A549 (cell line): Measurements from ENCODE around the gene SDC4. TPM values are rescaled to one million over a fixed set of nuclear protein-coding genes. Genes with fewer than 3 reads are reported as not detected.

Source experiments
- ATAC-seq, 2 experiments: fragments of 200-7000 bp in 1 of 2; fragments of >200 bp in 1 of 2; cut with Nextera tagmentation in 1 of 2; cut with Tn5 transposase in 1 of 2; 3 replicates each; pipeline versions ENCODE4 v1.8.0 to v1.9.1; 2018 to 2020; ENCODE audit warnings: mild to moderate bottlenecking in 1 of 2, moderate library complexity in 1 of 2
- CTCF ChIA-PET: fragments of 300-600 bp; sonication (Branson Sonifier 250); formaldehyde crosslinking; extraction: SDS; loops from one replicate; lab custom pipeline; 2021; ENCODE audit warnings: antibody characterized with exemption, inconsistent platforms; lab: Yijun Ruan, JAX
- POLR2A ChIA-PET: fragments of 350-600 bp; formaldehyde crosslinking; extraction: SDS; loops from one replicate; lab custom pipeline; 2021; ENCODE audit warnings: antibody characterized with exemption, inconsistent platforms; lab: Yijun Ruan, JAX
- DNase-seq, 2 experiments: peaks; one replicate each; pipeline versions ENCODE4 v3.0.0 to v3.0.0-alpha.2; 2011 to 2016; ENCODE audit warnings: low read depth in 1 of 2, low spot score in 1 of 2
- FAIRE-seq: peaks from 2 replicates; lab custom pipeline; 2011; peaks lifted over from hg19 to GRCh38; lab: Jason Lieb, UNC
- H3K27ac ChIP-seq, 2 experiments: fragments of >200 bp; sonication (Bioruptor Twin); formaldehyde crosslinking; 3 replicates each; pipeline ENCODE4 v1.5.1; 2016 to 2017
- H3K4me1 ChIP-seq: fragments of >200 bp; sonication (Bioruptor Twin); formaldehyde crosslinking; 3 replicates; pipeline ENCODE4 v1.6.1; 2016
- H3K4me2 ChIP-seq: fragments of >200 bp; sonication (Bioruptor Twin); formaldehyde crosslinking; 3 replicates; pipeline ENCODE4 v1.6.1; 2016
- H3K4me3 ChIP-seq: fragments of >200 bp; sonication (Bioruptor Twin); formaldehyde crosslinking; 3 replicates; pipeline ENCODE4 v1.5.1; 2016
- H3K9me3 ChIP-seq: fragments of >200 bp; sonication (Bioruptor Twin); formaldehyde crosslinking; 3 replicates; pipeline ENCODE4 v1.6.1; 2016
- CBX2 ChIP-seq: fragments of 200-600 bp; sonication (generic); IDR thresholded peaks from 2 replicates; pipeline ENCODE4 v1.6.1; 2016; ENCODE audit warnings: low read depth, mild to moderate bottlenecking, borderline replicate concordance
- CHD2 ChIP-seq: fragments of 150-350 bp; IDR thresholded peaks from 2 replicates; pipeline ENCODE4 v1.6.1; 2014; ENCODE audit warnings: low read length; ENCODE audit not compliant: partially characterized antibody
- CTCF ChIP-seq: fragments of >200 bp; sonication (Bioruptor Twin); formaldehyde crosslinking; IDR thresholded peaks from 3 replicates; pipeline ENCODE4 v1.5.1; 2016
- EHMT2 ChIP-seq: fragments of 200-600 bp; sonication (generic); IDR thresholded peaks from 2 replicates; pipeline ENCODE4 v1.6.1; 2016; ENCODE audit warnings: antibody characterized with exemption, low read depth, mild to moderate bottlenecking, moderate library complexity
- EP300 ChIP-seq, 2 experiments: fragments of >200 bp; sonication (Bioruptor Twin); formaldehyde crosslinking; IDR thresholded peaks; 2 replicates in 1 of 2; 3 replicates in 1 of 2; pipeline ENCODE4 v1.6.1; 2016 to 2017
- ESRRA ChIP-seq: fragments of 150-350 bp; IDR thresholded peaks from 2 replicates; pipeline ENCODE4 v1.6.1; 2014; ENCODE audit warnings: mild to moderate bottlenecking, low read length, borderline replicate concordance
- FOSL2 ChIP-seq, 2 experiments: fragments of 450-650 bp in 1 of 2; fragments of >200 bp in 1 of 2; sonication (Bioruptor Twin) in 1 of 2; formaldehyde crosslinking; IDR thresholded peaks; 2 replicates each; pipeline versions ENCODE4 v1.5.0 to v1.6.1; 2016 to 2020; ENCODE audit warnings: mild to moderate bottlenecking in 1 of 2, moderate library complexity in 1 of 2
- FOXS1 ChIP-seq: fragments of 250-450 bp; sonication (Bioruptor Pico); IDR thresholded peaks from 2 replicates; pipeline ENCODE4 v1.5.0; 2020; ENCODE audit warnings: mild to moderate bottlenecking, moderate library complexity
- HDAC2 ChIP-seq: fragments of 200-600 bp; sonication (generic); IDR thresholded peaks from 2 replicates; pipeline ENCODE4 v1.6.1; 2016
- HES2 ChIP-seq: fragments of >200 bp; sonication (Bioruptor Twin); formaldehyde crosslinking; IDR thresholded peaks from 2 replicates; pipeline ENCODE4 v1.6.1; 2016
- HOXB13 ChIP-seq: fragments of 250-450 bp; sonication (Bioruptor Pico); IDR thresholded peaks from 2 replicates; pipeline ENCODE4 v1.5.0; 2020; ENCODE audit warnings: low read depth, mild to moderate bottlenecking, moderate library complexity
- HOXB5 ChIP-seq: fragments of 250-450 bp; sonication (Bioruptor Pico); IDR thresholded peaks from 2 replicates; pipeline ENCODE4 v1.5.0; 2020; ENCODE audit warnings: mild to moderate bottlenecking, moderate library complexity
- JUN ChIP-seq, 2 experiments: fragments of >200 bp; sonication (Bioruptor Twin); formaldehyde crosslinking; IDR thresholded peaks; 2 replicates in 1 of 2; 3 replicates in 1 of 2; pipeline ENCODE4 v1.6.1; 2016 to 2017
- JUNB ChIP-seq: fragments of >200 bp; sonication (Bioruptor Twin); formaldehyde crosslinking; IDR thresholded peaks from 2 replicates; pipeline ENCODE4 v1.6.1; 2016
- KDM1A ChIP-seq: fragments of 200-600 bp; sonication (generic); IDR thresholded peaks from 2 replicates; pipeline ENCODE4 v1.6.1; 2016; ENCODE audit warnings: low read depth, mild to moderate bottlenecking
- KDM5A ChIP-seq: fragments of 200-600 bp; sonication (generic); IDR thresholded peaks from 2 replicates; pipeline ENCODE4 v1.6.1; 2016; ENCODE audit warnings: antibody characterized with exemption, mild to moderate bottlenecking
- MAFK ChIP-seq: fragments of 450-650 bp; IDR thresholded peaks from 2 replicates; pipeline ENCODE4 v1.6.1; 2014; ENCODE audit not compliant: partially characterized antibody
- MYC ChIP-seq: IDR thresholded peaks from 2 replicates; pipeline ENCODE4 v1.6.1; 2012; ENCODE audit warnings: mild to moderate bottlenecking, inconsistent platforms, low read length, improper control_type of control experiment, borderline replicate concordance
- NPAS2 ChIP-seq: fragments of 250-450 bp; sonication (Bioruptor Pico); IDR thresholded peaks from 2 replicates; pipeline ENCODE4 v1.8.0; 2022; ENCODE audit warnings: mild to moderate bottlenecking, moderate library complexity, borderline replicate concordance
- PBX3 ChIP-seq: IDR thresholded peaks from 2 replicates; pipeline ENCODE4 v1.6.1; 2012
- POLR2AphosphoS2 ChIP-seq: conservative IDR thresholded peaks from 2 replicates; pipeline ENCODE4 v1.6.1; 2012; ENCODE audit warnings: low read length, improper control_type of control experiment, inconsistent platforms
- RCOR1 ChIP-seq: fragments of 150-350 bp; IDR thresholded peaks from 2 replicates; pipeline ENCODE4 v1.6.1; 2014; ENCODE audit warnings: antibody characterized with exemption, low read length, low read depth
- RNF2 ChIP-seq: fragments of 200-600 bp; sonication (generic); IDR thresholded peaks from 2 replicates; pipeline ENCODE4 v1.6.1; 2016; ENCODE audit warnings: low read depth, mild to moderate bottlenecking, antibody characterized with exemption, moderate library complexity, borderline replicate concordance
- SMC3 ChIP-seq: fragments of >200 bp; sonication (Bioruptor Twin); formaldehyde crosslinking; IDR thresholded peaks from 3 replicates; pipeline ENCODE4 v1.6.1; 2018; ENCODE audit warnings: inconsistent platforms
- ZNF302 ChIP-seq: fragments of 250-450 bp; sonication (Bioruptor Pico); IDR thresholded peaks from 2 replicates; pipeline ENCODE4 v1.9.0; 2021; ENCODE audit warnings: inconsistent platforms, mild to moderate bottlenecking, moderate library complexity
- ZSCAN20 ChIP-seq: fragments of 250-450 bp; sonication (Bioruptor Pico); IDR thresholded peaks from 2 replicates; pipeline ENCODE4 v1.8.0; 2022; ENCODE audit warnings: mild to moderate bottlenecking, moderate library complexity
- WGBS: methylation state at CpG from one replicate; pipeline ENCODE4 v1.1.6; 2017; ENCODE audit errors: missing lambda C conversion rate; 5-methylcytosine and 5-hydroxymethylcytosine counted together
- polyA plus RNA-seq, 4 experiments: library from polyadenylated mRNA; depleted of rRNA in 3 of 4; stranded (reverse); fragments of >200 nt; fragmentation: RNase III in 1 of 4; extraction: RNeasy Plus Mini Kit Qiagen cat#74134 plus additional on column Dnase treatment in 1 of 4; gene quantifications; 2 replicates in 3 of 4; 3 replicates in 1 of 4; pipeline ENCODE4 v1.2.3, GENCODE V29; 2011 to 2017
- TF ChIP-seq, protein P1 (sequence below): fragments of 450-650 bp; IDR thresholded peaks from 2 replicates; pipeline ENCODE4 v1.6.1; 2014; ENCODE audit warnings: antibody characterized with exemption

The SDC4 gene
- polyA plus RNA-seq, 2 of the 4 experiments (the other 2 are of a cell fraction) = 27.4 to 35.6 TPM

DNA sequence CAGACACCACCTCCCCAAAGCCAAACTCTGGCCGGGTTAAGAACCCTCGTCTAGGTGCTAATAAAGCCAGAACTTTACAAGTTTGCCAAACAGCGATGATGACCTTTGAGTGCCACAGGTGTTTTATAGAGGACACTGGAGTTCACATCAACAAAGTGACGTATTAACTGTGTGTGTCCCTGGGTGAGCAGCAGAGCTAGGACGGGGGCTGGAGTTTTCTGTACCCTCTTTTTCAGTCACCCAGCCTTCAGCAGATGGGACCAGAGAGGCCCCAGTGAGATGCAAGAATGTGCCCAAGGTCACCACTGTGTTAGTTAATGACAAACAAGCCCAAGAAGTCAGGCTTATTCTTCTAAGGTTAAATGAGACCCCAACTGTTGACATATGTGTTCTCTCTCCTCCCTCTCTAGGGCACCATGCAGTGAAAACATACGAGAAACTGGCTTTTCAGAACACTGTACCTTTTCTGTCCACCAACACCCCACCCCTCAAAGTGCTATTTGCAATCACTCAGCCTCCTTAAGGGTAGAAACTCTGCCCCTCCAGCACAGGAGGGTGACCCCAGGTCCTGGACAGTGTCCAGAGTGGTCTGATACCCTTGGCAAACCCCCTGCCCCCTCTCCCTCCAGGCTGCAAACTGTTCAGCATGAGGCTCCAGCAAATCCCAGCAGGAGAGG, 5.2 kb downstream of the SDC4 start (continued):
- TF ChIP-seq RNF2 (no peak), JUN (IDR thresholded peaks at IDR 0.05) (no peak), CBX2 (no peak), HOXB13 (CRISPR knock-in tag) (no peak), MYC (no peak), NPAS2 (CRISPR knock-in tag) (no peak)

- CTCF ChIA-PET = interaction anchor here (0.7 to 8.9 kb wide), 9 partner anchors 11 to 95 kb away, joined by 3 to 82 read pairs (median 5); partner anchors contain the start of gene SYS1
- TF ChIP-seq, protein P1, sequence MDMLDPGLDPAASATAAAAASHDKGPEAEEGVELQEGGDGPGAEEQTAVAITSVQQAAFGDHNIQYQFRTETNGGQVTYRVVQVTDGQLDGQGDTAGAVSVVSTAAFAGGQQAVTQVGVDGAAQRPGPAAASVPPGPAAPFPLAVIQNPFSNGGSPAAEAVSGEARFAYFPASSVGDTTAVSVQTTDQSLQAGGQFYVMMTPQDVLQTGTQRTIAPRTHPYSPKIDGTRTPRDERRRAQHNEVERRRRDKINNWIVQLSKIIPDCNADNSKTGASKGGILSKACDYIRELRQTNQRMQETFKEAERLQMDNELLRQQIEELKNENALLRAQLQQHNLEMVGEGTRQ = 0 out of 2 replicates have a peak, but pooled peaks have one; percentile 25
- TF ChIP-seq SMC3 (no peak), POLR2AphosphoS2 (peak; percentile 33; the same call in 1 of the 2 replicates)
- TF ChIP-seq, all 56 proteins: peak for 2
- peak overlapping the region; percentile 98 for H3K4me2 ChIP-seq
- WGBS = 16% methylated on average over 14 of the region's 16 CpGs
- no peak for DNase-seq
- POLR2A ChIA-PET = interaction anchor here (0.7 to 1.4 kb wide), 2 partner anchors 74 to 437 kb away, joined by 3 read pairs; partner anchors contain the start of gene PIGT
- ATAC-seq = peak; percentile 7 to 10; a peak in 4 of 6 replicates
- peak overlapping the region; percentile 8; the same call in 2 of the 3 replicates for H3K4me3 ChIP-seq
- peak overlapping the region; percentile 82 to 96 for H3K27ac ChIP-seq
- no peak for FAIRE-seq
- H3K9me3 ChIP-seq = no peaks in the 10 kb centered on the region
- H3K4me1 ChIP-seq = peaks cover 100% of the 10 kb centered on the region
These were observed 6.0 kb downstream of the SDC4 start for GRCh38 chr20:45341939-45342854.

GRCh38 chr20:45341579-45341938, 6.7 kb downstream of the SDC4 start:
- H3K4me3 ChIP-seq = peak overlapping the region; percentile 8; the same call in 2 of the 3 replicates
- no peaks in the 10 kb centered on the region for H3K9me3 ChIP-seq
- ATAC-seq = no peak
- peak overlapping the region; percentile 98 for H3K4me2 ChIP-seq
- no peak for FAIRE-seq
- 28% methylated on average over 3 of the region's 3 CpGs for WGBS
- ChIA-PET CTCF (interaction anchor here (0.7 to 8.9 kb wide), 8 partner anchors 11 to 95 kb away, joined by 3 to 82 read pairs (median 6); partner anchors contain the start of gene SYS1), POLR2A (interaction anchor here (0.7 to 1.4 kb wide), 2 partner anchors 74 to 438 kb away, joined by 3 read pairs; partner anchors contain the start of gene PIGT)
- H3K4me1 ChIP-seq = peaks cover 100% of the 10 kb centered on the region
- TF ChIP-seq JUNB (no peak), HES2 (no peak), FOXS1 (CRISPR knock-in tag) (no peak), EP300 (IDR thresholded peaks at IDR 0.05) (no peak), ZSCAN20 (CRISPR knock-in tag) (no peak), HDAC2 (no peak), RNF2 (no peak), MAFK (no peak), EHMT2 (no peak), CTCF (no peak), KDM1A (no peak), JUN (IDR thresholded peaks at IDR 0.05) (no peak), ESRRA (no peak), ZNF302 (no peak), PBX3 (no peak), RCOR1 (no peak), HOXB5 (CRISPR knock-in tag) (no peak), FOSL2 (IDR thresholded peaks at IDR 0.05) (no peak), FOSL2 (CRISPR knock-in tag; IDR thresholded peaks at IDR 0.05) (no peak), CHD2 (no peak), KDM5A (no peak)
- DNase-seq = no peak
- H3K27ac ChIP-seq = peak overlapping the region; percentile 82 to 96
